ENCODE measurements around the gene SLC5A5. TPM values are rescaled to one million over a fixed set of nuclear protein-coding genes. Genes with fewer than 3 reads are reported as not detected.

Gene SLC5A5
- total RNA-seq, 6 experiments from 2014 or later, result not detected

- peaks cover 9% of the 10 kb centered on the region for H3K4me1 Mint-ChIP-seq (ENCODE audit: low read depth)
- no peak for DNase-seq
- no peak overlapping the region for H3K4me3 Mint-ChIP-seq
- H3K9me3 Mint-ChIP-seq, result no peaks in the 10 kb centered on the region
- no peaks in the 10 kb centered on the region for H3K36me3 Mint-ChIP-seq (ENCODE audit: low read depth)
- no peak overlapping the region for H3K27ac Mint-ChIP-seq
- no peak for TF ChIP-seq CTCF (IDR thresholded peaks at IDR 0.05)
- no peaks in the 10 kb centered on the region; the same call in none of the 2 replicates for H3K27me3 Mint-ChIP-seq (ENCODE audit: insufficient read depth)
These were observed 65.7 kb downstream of the SLC5A5 start for GRCh38 chr19:17937371-17937900.

GRCh38 chr19:17938092-17938845 is 66.5 kb downstream of the SLC5A5 start:
- Mint-ChIP-seq H3K4me3 (no peak overlapping the region), H3K27me3 (ENCODE audit: insufficient read depth) (no peaks in the 10 kb centered on the region; the same call in none of the 2 replicates), H3K36me3 (ENCODE audit: low read depth) (no peaks in the 10 kb centered on the region), H3K27ac (peak overlapping the region; percentile 26; the same call in 1 of the 2 replicates), H3K4me1 (ENCODE audit: low read depth) (peaks cover 8% of the 10 kb centered on the region), H3K9me3 (no peaks in the 10 kb centered on the region)
- peak; percentile 91 for DNase-seq
- TF ChIP-seq CTCF (IDR thresholded peaks at IDR 0.05), result peak; percentile 98

GRCh38 chr19:17942181-17942580 is 70.4 kb downstream of the SLC5A5 start:
- no peak for TF ChIP-seq CTCF (IDR thresholded peaks at IDR 0.05)
- H3K4me3 Mint-ChIP-seq, result no peak overlapping the region
- peaks cover 5% of the 10 kb centered on the region; the same call in 1 of the 2 replicates for H3K36me3 Mint-ChIP-seq (ENCODE audit: low read depth)
- no peaks in the 10 kb centered on the region; the same call in none of the 2 replicates for H3K27me3 Mint-ChIP-seq (ENCODE audit: insufficient read depth)
- H3K4me1 Mint-ChIP-seq (ENCODE audit: low read depth), result peaks cover 11% of the 10 kb centered on the region
- no peaks in the 10 kb centered on the region for H3K9me3 Mint-ChIP-seq
- H3K27ac Mint-ChIP-seq, result no peak overlapping the region
- DNase-seq, result no peak

GRCh38 chr19:17942582-17943273 is 71.0 kb downstream of the SLC5A5 start:
- H3K27ac Mint-ChIP-seq, result no peak overlapping the region
- no peak for DNase-seq
- H3K36me3 Mint-ChIP-seq (ENCODE audit: low read depth), result peaks cover 5% of the 10 kb centered on the region; the same call in 1 of the 2 replicates
- TF ChIP-seq CTCF (IDR thresholded peaks at IDR 0.05), result no peak
- no peaks in the 10 kb centered on the region for H3K9me3 Mint-ChIP-seq
- no peak overlapping the region for H3K4me3 Mint-ChIP-seq
- H3K4me1 Mint-ChIP-seq (ENCODE audit: low read depth), result peaks cover 14% of the 10 kb centered on the region
- H3K27me3 Mint-ChIP-seq (ENCODE audit: insufficient read depth), result no peaks in the 10 kb centered on the region; the same call in none of the 2 replicates

GRCh38 chr19:17943274-17944221 is 71.8 kb downstream of the SLC5A5 start:
- H3K4me1 Mint-ChIP-seq (ENCODE audit: low read depth), result peaks cover 14% of the 10 kb centered on the region

More at GRCh38 chr19:17943274-17944221, 71.8 kb downstream of the SLC5A5 start:
- H3K4me3 Mint-ChIP-seq, result no peak overlapping the region
- peaks cover 5% of the 10 kb centered on the region; the same call in 1 of the 2 replicates for H3K36me3 Mint-ChIP-seq (ENCODE audit: low read depth)
- no peak for DNase-seq
- no peak for TF ChIP-seq CTCF (IDR thresholded peaks at IDR 0.05)
- no peaks in the 10 kb centered on the region for H3K9me3 Mint-ChIP-seq
- H3K27me3 Mint-ChIP-seq (ENCODE audit: insufficient read depth), result no peaks in the 10 kb centered on the region; the same call in none of the 2 replicates
- H3K27ac Mint-ChIP-seq, result peak overlapping the region; percentile 74

Data from HFFc6 (cell line).